Effector CD8-positive, alpha-beta T cell (primary cell): ENCODE measurements around the gene ADGRG1.
"Not testable (repeated sequence)": the region's sequence is repeated elsewhere in the genome, so short reads cannot be mapped to it uniquely, and the experiment has no call there.

ENCODE experiments used
- DNase-seq: peaks from one replicate; lab custom pipeline; 2025; lab: John Stamatoyannopoulos, UW
- total RNA-seq, 4 experiments: gene quantifications; one replicate each; lab custom pipeline; 2026; lab: John Stamatoyannopoulos, UW

ADGRG1 gene
- total RNA-seq = 17.0 to 122 (median 87.9) reads per million in 4 experiments

DNA sequence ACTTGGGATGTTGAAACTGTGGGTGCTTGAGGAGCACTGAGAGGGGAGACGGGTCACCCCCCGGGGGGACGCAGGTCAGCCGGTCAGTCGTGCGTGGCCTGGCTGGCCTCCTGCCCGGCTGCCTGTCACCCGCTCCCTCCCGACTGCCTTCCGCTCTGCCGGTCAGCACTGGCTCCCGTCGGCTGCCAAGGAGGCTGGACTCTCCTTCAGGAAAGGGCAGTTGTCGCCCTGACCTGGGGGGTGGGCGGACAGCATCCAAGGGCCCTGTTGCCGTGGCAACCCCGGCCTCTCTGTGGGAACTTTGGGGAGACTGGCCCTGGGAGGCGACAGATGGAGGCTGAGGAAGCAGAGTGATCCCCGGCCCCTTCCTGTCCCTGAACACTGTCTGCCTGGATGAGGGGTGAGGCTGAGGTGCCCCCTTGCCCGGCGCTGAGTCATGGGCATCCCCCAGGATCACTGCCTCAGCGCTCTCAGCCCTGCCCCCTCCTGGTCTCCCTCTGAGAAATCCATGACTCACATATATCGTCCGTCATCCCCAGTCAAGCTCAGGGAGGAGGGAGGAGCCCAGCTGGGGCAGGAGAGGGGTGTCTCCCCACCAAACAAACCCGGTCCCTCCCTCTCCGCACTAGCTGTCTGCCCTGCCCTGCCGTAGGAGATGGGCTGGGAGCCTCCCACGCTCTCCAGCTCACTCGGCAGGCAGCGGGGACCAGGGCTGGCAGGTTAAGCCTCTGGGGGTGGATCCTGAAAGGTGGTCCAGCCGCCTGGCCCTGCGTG lies at the start of gene ADGRG1:
ADGRG1 (plus strand) TSS at position 623 of the 774 bp plus-strand sequence. CDS start 21,658 bp downstream, outside the sequence.
- no peak for DNase-seq

DNA sequence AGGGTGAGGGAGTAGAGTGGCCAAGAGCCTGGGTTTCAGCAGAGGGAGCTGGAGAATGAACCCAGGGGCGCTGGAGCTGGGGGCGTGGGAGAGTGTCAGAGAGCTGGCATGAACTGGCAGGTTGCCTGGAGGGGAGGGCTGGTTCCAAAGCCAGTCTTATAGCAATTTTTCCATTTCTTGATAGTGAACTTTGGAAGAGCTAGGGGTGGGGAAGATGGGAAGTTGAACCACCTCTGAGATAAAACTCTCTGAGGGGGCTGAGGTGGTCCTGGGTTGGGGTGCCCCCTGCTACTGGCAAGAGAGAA lies 49.1 kb upstream of the ADGRG1 start:
- DNase-seq = no peak

GRCh38 chr16:57585051-57585687 lies 43.3 kb upstream of the ADGRG1 start:
- no peak for DNase-seq

- no peak for DNase-seq
Observed at GRCh38 chr16:57588831-57589230, 39.6 kb upstream of the ADGRG1 start.

DNA sequence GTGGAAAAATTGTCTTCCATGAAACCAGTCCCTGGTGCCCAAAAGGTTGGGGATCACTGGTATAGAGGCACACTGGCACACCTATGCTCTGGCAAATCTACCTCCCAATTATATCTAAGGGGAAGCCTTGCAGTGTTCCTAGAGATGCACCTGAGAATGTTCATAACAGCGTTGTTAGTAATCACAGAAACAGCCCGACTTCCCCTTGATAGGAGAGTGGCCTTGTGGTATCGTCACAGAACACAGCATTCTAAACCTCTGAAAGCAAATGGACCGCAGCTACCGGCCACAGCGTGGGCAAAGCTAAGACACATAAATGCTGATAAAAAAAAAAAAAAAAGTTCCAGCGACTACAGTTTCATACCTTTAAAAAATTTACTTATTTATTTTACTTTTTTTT lies 39.1 kb upstream of the ADGRG1 start:
- no peak for DNase-seq

DNA sequence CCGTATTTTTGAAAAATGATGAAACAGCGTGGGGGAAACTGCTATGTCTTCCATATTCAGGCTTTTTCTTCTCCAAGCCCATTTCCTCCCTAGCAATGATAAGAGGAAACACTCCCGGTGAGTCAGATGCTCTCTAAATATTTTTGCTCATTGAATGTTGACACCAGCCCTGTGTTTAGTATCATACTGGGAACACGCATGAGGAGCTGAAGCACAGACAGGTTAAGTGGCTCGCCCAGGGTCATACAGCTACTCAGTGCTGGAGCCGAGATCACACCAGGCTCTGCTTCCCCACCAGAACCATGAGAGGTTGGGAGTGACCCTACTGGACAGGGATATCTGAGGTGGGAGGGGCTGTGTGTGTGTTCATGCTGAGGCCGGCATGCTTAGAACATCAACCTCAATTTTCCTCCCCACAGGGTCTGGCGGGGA lies 37.8 kb upstream of the ADGRG1 start:
- no peak for DNase-seq

GRCh38 chr16:57591086-57591869 lies 37.2 kb upstream of the ADGRG1 start:
- peak; percentile 42 for DNase-seq

GRCh38 chr16:57591870-57592485 lies 36.5 kb upstream of the ADGRG1 start:
- no peak for DNase-seq

GRCh38 chr16:57592591-57593003 lies 35.8 kb upstream of the ADGRG1 start:
- peak; percentile 22 for DNase-seq

DNA sequence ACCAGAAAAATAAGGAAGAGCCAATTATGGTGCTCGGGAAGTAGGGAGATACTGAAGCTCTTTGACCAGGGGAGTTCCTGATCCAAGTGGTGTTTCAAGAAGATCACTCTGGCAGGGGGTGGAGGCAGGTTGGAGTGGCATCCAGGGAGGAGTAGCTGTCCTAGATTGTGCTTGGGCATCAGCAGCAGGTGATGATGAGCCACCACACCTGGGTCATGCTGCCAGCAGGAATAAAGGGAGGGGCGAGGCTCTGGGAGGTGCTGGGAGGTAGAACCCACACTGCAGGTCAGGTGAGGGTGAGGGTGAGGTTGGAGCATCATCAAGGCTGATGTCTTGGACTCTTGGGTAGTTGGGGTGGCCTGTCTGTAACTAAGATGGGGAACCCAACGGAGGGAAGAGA lies 35.4 kb upstream of the ADGRG1 start:
- no peak for DNase-seq

GRCh38 chr16:57593990-57594389 lies 34.4 kb upstream of the ADGRG1 start:
- DNase-seq = no peak

GRCh38 chr16:57594531-57595031 lies 33.8 kb upstream of the ADGRG1 start:
- no peak for DNase-seq

GRCh38 chr16:57596234-57596633 lies 32.2 kb upstream of the ADGRG1 start:
- not testable (repeated sequence) for DNase-seq

GRCh38 chr16:57598437-57598836 lies 30.0 kb upstream of the ADGRG1 start:
- DNase-seq = no peak

GRCh38 chr16:57600048-57600835 lies 28.2 kb upstream of the ADGRG1 start:
- DNase-seq = no peak

DNA sequence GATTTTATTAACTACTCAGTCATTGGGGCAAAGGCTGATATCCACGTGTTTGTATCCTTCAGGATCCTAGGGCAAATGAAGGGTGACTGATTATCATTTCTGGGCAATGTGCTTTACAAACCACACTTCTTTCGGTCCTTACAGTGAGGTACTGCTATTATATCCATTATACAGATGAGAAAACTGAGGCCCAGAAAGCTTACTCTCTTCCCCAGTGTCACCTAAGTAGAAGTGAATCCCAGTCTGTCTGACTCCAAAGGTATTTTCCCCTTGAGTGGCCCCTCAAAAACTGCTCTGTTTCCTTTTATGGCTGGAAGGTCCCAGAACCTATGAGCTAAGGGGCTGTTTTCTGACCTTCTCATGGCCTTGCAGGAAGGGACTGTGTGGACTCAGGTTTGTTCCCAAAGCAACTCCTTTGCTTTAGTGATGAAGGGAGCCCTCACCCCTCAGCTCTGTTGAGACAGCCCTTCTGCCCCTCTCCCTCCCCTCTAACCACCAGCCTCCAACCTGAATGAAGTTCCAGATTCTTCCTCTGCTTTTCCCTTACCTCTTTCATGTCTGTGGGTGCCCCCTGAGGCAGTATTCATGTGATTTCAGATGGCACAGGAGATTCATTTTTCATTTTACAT lies 27.4 kb upstream of the ADGRG1 start:
- no peak for DNase-seq

- DNase-seq = no peak
Observed at GRCh38 chr16:57601801-57602478, 26.5 kb upstream of the ADGRG1 start.

DNA sequence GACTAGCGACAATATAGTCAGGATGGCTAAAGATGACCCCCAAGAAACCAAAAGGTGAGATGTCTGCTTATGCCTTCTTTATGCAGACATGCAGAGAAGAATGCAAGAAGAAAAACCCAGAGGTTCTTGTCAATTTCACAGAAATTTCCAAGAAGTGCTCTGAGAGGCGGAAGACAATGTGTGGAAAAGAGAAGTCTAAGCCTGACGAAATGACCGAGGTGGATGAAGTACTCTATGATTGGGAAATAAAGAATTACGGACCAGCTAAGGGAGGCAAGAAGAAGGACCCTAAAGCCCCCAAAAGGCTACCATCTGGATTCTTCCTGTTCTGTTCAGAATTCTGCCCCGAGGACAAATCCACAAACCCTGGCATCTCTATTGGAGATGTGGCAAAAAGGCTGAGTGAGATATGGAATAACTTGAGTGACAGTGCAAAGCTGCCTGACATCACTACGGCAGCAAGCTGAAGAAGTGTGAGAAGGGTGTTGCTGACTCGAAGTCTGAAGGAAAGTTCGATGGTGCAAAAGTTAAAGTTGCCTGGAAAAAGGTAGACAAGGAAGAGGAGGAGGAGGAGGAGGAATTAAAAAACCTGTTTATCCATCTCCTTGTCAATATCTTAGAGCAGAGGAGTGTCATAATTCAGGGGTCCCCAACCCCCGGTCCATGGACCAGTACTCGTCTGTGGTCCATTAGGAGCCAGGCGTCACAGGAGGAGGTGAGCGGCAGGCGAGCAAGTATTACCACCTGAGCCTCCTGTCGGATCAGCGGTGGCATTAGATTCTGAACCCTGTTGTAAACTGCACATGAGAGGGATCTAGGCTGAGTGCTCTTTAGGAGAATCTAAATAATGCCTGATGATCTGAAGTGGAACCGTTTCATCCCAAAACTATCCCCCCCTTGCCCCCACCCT lies 25.1 kb upstream of the ADGRG1 start:
- no peak for DNase-seq

- no peak for DNase-seq
Observed at GRCh38 chr16:57604177-57604576, 24.3 kb upstream of the ADGRG1 start.
